B cell (primary cell): ENCODE results near the gene FAM53B. TPM values are rescaled to one million over a fixed set of nuclear protein-coding genes. Genes with fewer than 3 reads are reported as not detected.
"Not testable (repeated sequence)": the region's sequence is repeated elsewhere in the genome, so short reads cannot be mapped to it uniquely, and the experiment has no call there.

Experiments used
- ATAC-seq: fragments of 200-7000 bp; cut with Tn5 transposase; one replicate; pipeline ENCODE4 v1.10.0; 2021; ENCODE audit warnings: low read depth, mild to moderate bottlenecking, moderate number of reproducible peaks, moderate library complexity
- CTCF ChIA-PET: fragments of 350-600 bp; sonication (Branson Sonifier 250); formaldehyde crosslinking; loops from one replicate; lab custom pipeline; 2021; ENCODE audit warnings: antibody characterized with exemption, inconsistent platforms; lab: Charles Lee
- POLR2A ChIA-PET: fragments of 350-600 bp; sonication (Branson Sonifier 250); formaldehyde crosslinking; loops from one replicate; lab custom pipeline; 2021; ENCODE audit warnings: antibody characterized with exemption; lab: Charles Lee
- DNase-seq: peaks from one replicate; pipeline ENCODE4 v3.0.0; 2013
- H2AFZ ChIP-seq: 2 replicates; pipeline ENCODE4 v1.6.1; 2012; ENCODE audit warnings: mild to moderate bottlenecking, low read depth, low read length; ENCODE audit not compliant: insufficient read depth, poor library complexity, severe bottlenecking
- H3K27ac ChIP-seq, 2 donors: 1 replicate in 1 of 2; 2 replicates in 1 of 2; pipeline ENCODE4 v1.5.1; 2012 to 2013; ENCODE audit warnings: low read length in 2 of 2, mild to moderate bottlenecking in 2 of 2, moderate library complexity in 1 of 2
- H3K27me3 ChIP-seq, 4 experiments: fragments of 200-600 bp in 1 of 4; sonication (generic) in 1 of 4; replicated peaks in 1 of 4; 1 replicate in 2 of 4; 2 replicates in 2 of 4; pipeline versions ENCODE4 v1.6.1 to v1.7.0; 2013 to 2016; ENCODE audit warnings: low read length in 3 of 4, mild to moderate bottlenecking in 2 of 4, mixed read lengths in 1 of 4, moderate library complexity in 1 of 4; ENCODE audit not compliant: insufficient read depth in 4 of 4, control insufficient read depth in 3 of 4; ENCODE audit errors: control extremely low read depth in 1 of 4
- H3K36me3 ChIP-seq, 2 experiments: replicated peaks in 1 of 2; 1 replicate in 1 of 2; 2 replicates in 1 of 2; pipeline versions ENCODE4 v1.6.1 to v1.7.1; 2013; ENCODE audit warnings: low read length in 1 of 2; ENCODE audit not compliant: insufficient read depth in 2 of 2, control insufficient read depth in 1 of 2; ENCODE audit errors: control extremely low read depth in 1 of 2, extremely low read depth in 1 of 2
- H3K4me1 ChIP-seq, 2 donors: fragments of 200-600 bp in 1 of 2; sonication (generic) in 1 of 2; 1 replicate in 1 of 2; 2 replicates in 1 of 2; pipeline versions ENCODE4 v1.5.1 to v1.6.1; 2013 to 2017; ENCODE audit warnings: low read length in 2 of 2; ENCODE audit not compliant: control insufficient read depth in 2 of 2, insufficient read depth in 2 of 2
- H3K4me2 ChIP-seq: replicated peaks from 2 replicates; pipeline ENCODE3; 2012; ENCODE audit warnings: mild to moderate bottlenecking, low read depth, low read length; ENCODE audit not compliant: poor library complexity, severe bottlenecking
- H3K4me3 ChIP-seq, 5 experiments: fragments of 200-600 bp in 1 of 5; sonication (generic) in 1 of 5; 1 replicate in 3 of 5; 2 replicates in 2 of 5; pipeline versions ENCODE4 v1.5.1 to v1.7.0; 2011 to 2016; ENCODE audit warnings: low read length in 4 of 5, mild to moderate bottlenecking in 4 of 5, low read depth in 2 of 5, control low read depth in 1 of 5, moderate library complexity in 1 of 5; ENCODE audit not compliant: insufficient read depth in 1 of 5; ENCODE audit errors: control extremely low read depth in 1 of 5, extremely low read depth in 1 of 5
- H3K79me2 ChIP-seq: fragments of 200-600 bp; sonication (generic); one replicate; pipeline ENCODE4 v1.6.0; 2016; ENCODE audit warnings: low read length; ENCODE audit not compliant: control insufficient read depth, insufficient read depth
- H3K9ac ChIP-seq: fragments of 200-600 bp; sonication (generic); 2 replicates; pipeline ENCODE4 v1.6.1; 2017; ENCODE audit warnings: mild to moderate bottlenecking, low read length, moderate library complexity
- H3K9me3 ChIP-seq, 3 donors: one replicate each; pipeline versions ENCODE4 v1.6.1 to v1.7.1; 2013; ENCODE audit warnings: low read length in 2 of 3; ENCODE audit not compliant: control insufficient read depth in 2 of 3, insufficient read depth in 1 of 3; ENCODE audit errors: control extremely low read depth in 1 of 3
- H4K20me1 ChIP-seq: 2 replicates; pipeline ENCODE4 v1.6.0; 2012; ENCODE audit warnings: mild to moderate bottlenecking, low read length; ENCODE audit not compliant: insufficient read depth, control insufficient read depth, poor library complexity, severe bottlenecking
- H3K27ac Mint-ChIP-seq: one replicate; pipeline ENCODE4 v1.8.0; 2021; ENCODE audit warnings: mixed read lengths
- H3K27me3 Mint-ChIP-seq: one replicate; pipeline ENCODE4 v1.8.0; 2021; ENCODE audit warnings: mixed read lengths
- H3K4me1 Mint-ChIP-seq: one replicate; pipeline ENCODE4 v1.8.0; 2021; ENCODE audit warnings: mixed read lengths
- H3K4me3 Mint-ChIP-seq: one replicate; pipeline ENCODE4 v1.8.0; 2021; ENCODE audit warnings: mixed read lengths
- H3K9me3 Mint-ChIP-seq: one replicate; pipeline ENCODE4 v1.8.0; 2022; ENCODE audit warnings: mixed read lengths; ENCODE audit not compliant: insufficient read depth
- EZH2 ChIP-seq: IDR thresholded peaks from 2 replicates; pipeline ENCODE4 v1.6.1; 2012; ENCODE audit warnings: borderline replicate concordance, low read depth, mild to moderate bottlenecking, moderate library complexity, low read length; ENCODE audit not compliant: insufficient read depth, poor library complexity, severe bottlenecking
- WGBS: methylation state at CpG from one replicate; pipeline ENCODE4 v1.1.5; 2013; ENCODE audit warnings: missing lambda C conversion rate; ENCODE audit not compliant: insufficient coverage; 5-methylcytosine and 5-hydroxymethylcytosine counted together
- intact Hi-C: fragments of 100-400 bp; cut with micrococcal nuclease; formaldehyde crosslinking; loops from one replicate; pipeline ENCODE4 v1.10.0; 2022
- polyA plus RNA-seq: library from polyadenylated mRNA; depleted of rRNA; stranded (reverse); fragments of >200 nt; gene quantifications from 2 replicates; pipeline ENCODE4 v1.2.3, GENCODE V29; 2012
- total RNA-seq, 2 donors: library from RNA; stranded (reverse); fragments of 120-200 nt in 1 of 2; gene quantifications; 1 replicate in 1 of 2; 2 replicates in 1 of 2; pipeline versions ENCODE4 v1.2.3 to v1.2.4, GENCODE V29; 2013 to 2022
- TF ChIP-seq, protein P1 (sequence below): fragments of 200-600 bp; IDR thresholded peaks from one replicate; pipeline ENCODE4 v1.8.0; 2022; ENCODE audit warnings: antibody characterized with exemption, mild to moderate bottlenecking

FAM53B gene
- total and polyA plus RNA-seq, 2 donors (not counting 1 experiment from before 2014, with no cell fraction given), result 51.2 to 186 TPM

GRCh38 chr10:124791547-124792348, 47.6 kb upstream of the FAM53B start, which contains the start of gene EEF1AKMT2:
TSS of gene EEF1AKMT2 (minus strand) at chr10:124791887. CDS start at chr10:124791833, 54 bp downstream.
- H3K27ac ChIP-seq, result peak within 1 kb of the TSS; percentile 68 to 79
- Mint-ChIP-seq H3K27ac (peak within 1 kb of the TSS; percentile 99), H3K9me3 (no peaks in the 10 kb centered on the region), H3K4me3 (peak within 1 kb of the TSS; percentile 100), H3K4me1 (peaks cover 17% of the 10 kb centered on the region), H3K27me3 (no peaks in the 10 kb centered on the region)
- ATAC-seq (peak; percentile 97), DNase-seq (peak; percentile 91)
- no peaks in the 10 kb centered on the region for H3K9me3 ChIP-seq
- peak within 1 kb of the TSS; percentile 75 to 98 (median 95) for H3K4me3 ChIP-seq
- no peaks in the 10 kb centered on the region for H4K20me1 ChIP-seq
- peak within 1 kb of the TSS; percentile 92 for H2AFZ ChIP-seq
- peaks cover 4 to 10% of the 10 kb centered on the region in 2 donors for H3K4me1 ChIP-seq
- H3K27me3 ChIP-seq, result no peaks in the 10 kb centered on the region
- ChIA-PET CTCF (interaction anchor here (1.0 to 1.7 kb wide), 4 partner anchors 9 to 50 kb away, joined by 3 to 4 read pairs (median 3); partner anchors contain the start of gene ABRAXAS2), POLR2A (interaction anchor here (2.4 kb wide), 1 partner anchor 10 kb away, joined by 17 read pairs; the partner anchor contains the start of gene ABRAXAS2)
- H3K4me2 ChIP-seq, result peak within 1 kb of the TSS; percentile 97
- intact Hi-C loops, result loop anchor here (1.0 to 2.0 kb wide), 5 partner anchors 10 to 1783 kb away; partner anchors contain the start of genes ABRAXAS2, ACADSB, IKZF5 and OAT
- peak within 1 kb of the TSS; percentile 80 for H3K9ac ChIP-seq
- TF ChIP-seq, protein P1, sequence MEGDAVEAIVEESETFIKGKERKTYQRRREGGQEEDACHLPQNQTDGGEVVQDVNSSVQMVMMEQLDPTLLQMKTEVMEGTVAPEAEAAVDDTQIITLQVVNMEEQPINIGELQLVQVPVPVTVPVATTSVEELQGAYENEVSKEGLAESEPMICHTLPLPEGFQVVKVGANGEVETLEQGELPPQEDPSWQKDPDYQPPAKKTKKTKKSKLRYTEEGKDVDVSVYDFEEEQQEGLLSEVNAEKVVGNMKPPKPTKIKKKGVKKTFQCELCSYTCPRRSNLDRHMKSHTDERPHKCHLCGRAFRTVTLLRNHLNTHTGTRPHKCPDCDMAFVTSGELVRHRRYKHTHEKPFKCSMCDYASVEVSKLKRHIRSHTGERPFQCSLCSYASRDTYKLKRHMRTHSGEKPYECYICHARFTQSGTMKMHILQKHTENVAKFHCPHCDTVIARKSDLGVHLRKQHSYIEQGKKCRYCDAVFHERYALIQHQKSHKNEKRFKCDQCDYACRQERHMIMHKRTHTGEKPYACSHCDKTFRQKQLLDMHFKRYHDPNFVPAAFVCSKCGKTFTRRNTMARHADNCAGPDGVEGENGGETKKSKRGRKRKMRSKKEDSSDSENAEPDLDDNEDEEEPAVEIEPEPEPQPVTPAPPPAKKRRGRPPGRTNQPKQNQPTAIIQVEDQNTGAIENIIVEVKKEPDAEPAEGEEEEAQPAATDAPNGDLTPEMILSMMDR, result peak; percentile 18
- TF ChIP-seq EZH2, result no peak
- H3K79me2 ChIP-seq, result peaks cover 25% of the 10 kb centered on the region
- WGBS, result under 1% methylated on average over 78 of the region's 79 CpGs
- peaks cover 1 to 7% of the 10 kb centered on the region in 2 experiments for H3K36me3 ChIP-seq

DNA sequence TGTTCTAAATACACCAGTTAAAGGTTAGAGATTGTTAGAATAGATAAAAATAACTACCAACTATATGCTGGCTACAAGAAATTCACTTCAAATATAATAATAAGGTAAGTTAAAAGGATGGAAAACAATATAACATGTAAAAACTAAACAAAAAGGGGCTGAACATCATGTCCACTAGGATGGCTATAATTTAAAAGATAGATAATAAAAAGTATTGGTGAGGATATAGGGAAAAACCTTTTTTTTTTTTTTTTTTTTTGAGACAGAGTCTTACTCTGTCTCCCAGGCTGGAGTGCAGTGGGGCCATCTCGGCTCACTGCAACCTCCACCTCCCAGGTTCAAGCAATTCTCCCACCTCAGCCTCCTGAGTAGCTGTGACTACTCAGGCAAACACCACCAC, 38.7 kb upstream of the FAM53B start:
- DNase-seq, H3K9me3 Mint-ChIP-seq, H3K27me3 ChIP-seq, H2AFZ ChIP-seq, intact Hi-C loops, H3K4me3 ChIP-seq, H3K4me1 Mint-ChIP-seq, H3K27ac Mint-ChIP-seq, H3K9me3 ChIP-seq, H3K27ac ChIP-seq, H3K4me1 ChIP-seq, H3K79me2 ChIP-seq, ATAC-seq, H3K4me3 Mint-ChIP-seq, H3K27me3 Mint-ChIP-seq, CTCF ChIA-PET, H3K9ac ChIP-seq, H3K4me2 ChIP-seq, H4K20me1 ChIP-seq: not testable (repeated sequence)
- POLR2A ChIA-PET, result interaction anchor here (0.7 kb wide), 1 partner anchor 366 kb away, joined by 15 read pairs; no protein-coding TSS in a partner anchor
- H3K36me3 ChIP-seq, result peaks cover 4 to 12% of the 10 kb centered on the region in 2 experiments
- no CpG with 5 or more reads among the region's 1 CpG for WGBS
